H9 (cell line): Measurements from ENCODE around the gene RHBDD1. TPM values are rescaled to one million over a fixed set of nuclear protein-coding genes. Genes with fewer than 3 reads are reported as not detected.

Experiments used
- DNase-seq: peaks from one replicate; pipeline ENCODE4 v3.0.0-alpha.2; 2017
- H2AFZ ChIP-seq: one replicate; pipeline ENCODE4 v1.6.1; 2013; ENCODE audit warnings: mild to moderate bottlenecking, low read length, control low read depth, moderate library complexity
- H2AK5ac ChIP-seq: 2 replicates; pipeline ENCODE4 v1.6.1; 2013; ENCODE audit warnings: low read length, control low read depth, mixed read lengths; ENCODE audit not compliant: insufficient read length
- H2BK120ac ChIP-seq: one replicate; pipeline ENCODE4 v1.6.1; 2013; ENCODE audit warnings: low read depth, mild to moderate bottlenecking, low read length, control low read depth, inconsistent platforms; ENCODE audit not compliant: poor library complexity, severe bottlenecking
- H2BK12ac ChIP-seq: 2 replicates; pipeline ENCODE4 v1.6.1; 2013; ENCODE audit warnings: low read length, control low read depth, mixed read lengths, low read depth; ENCODE audit not compliant: insufficient read length
- H2BK15ac ChIP-seq: 2 replicates; pipeline ENCODE4 v1.6.1; 2013; ENCODE audit warnings: low read depth, low read length, control low read depth
- H2BK20ac ChIP-seq: one replicate; pipeline ENCODE4 v1.6.1; 2013; ENCODE audit warnings: low read depth, mild to moderate bottlenecking, low read length, control low read depth, inconsistent platforms; ENCODE audit not compliant: poor library complexity, severe bottlenecking
- H2BK5ac ChIP-seq: 2 replicates; pipeline ENCODE4 v1.6.1; 2013; ENCODE audit warnings: low read length, control low read depth, mixed read lengths; ENCODE audit not compliant: insufficient read length
- H3K14ac ChIP-seq: 2 replicates; pipeline ENCODE4 v1.6.1; 2013; ENCODE audit warnings: low read length, control low read depth; ENCODE audit not compliant: insufficient read depth
- H3K18ac ChIP-seq: 2 replicates; pipeline ENCODE4 v1.6.1; 2013; ENCODE audit warnings: low read depth, mild to moderate bottlenecking, mixed read lengths, low read length, control low read depth; ENCODE audit not compliant: insufficient read length
- H3K23ac ChIP-seq: 2 replicates; pipeline ENCODE4 v1.6.1; 2013; ENCODE audit warnings: low read length, control low read depth, mixed read lengths, low read depth; ENCODE audit not compliant: insufficient read length
- H3K23me2 ChIP-seq: 2 replicates; pipeline ENCODE4 v1.6.1; 2013; ENCODE audit warnings: low read depth, mild to moderate bottlenecking, mixed read lengths, low read length, control low read depth; ENCODE audit not compliant: insufficient read length, poor library complexity, severe bottlenecking
- H3K27ac ChIP-seq: 2 replicates; pipeline ENCODE4 v1.5.1; 2013; ENCODE audit warnings: low read length, control low read depth, mixed read lengths, low read depth; ENCODE audit not compliant: insufficient read length
- H3K27me3 ChIP-seq: 2 replicates; pipeline ENCODE4 v1.6.1; 2013; ENCODE audit warnings: low read length, control low read depth, inconsistent platforms; ENCODE audit not compliant: insufficient read depth
- H3K4ac ChIP-seq: 2 replicates; pipeline ENCODE4 v1.6.1; 2013; ENCODE audit warnings: low read depth, mild to moderate bottlenecking, control low read depth, inconsistent platforms, low read length, moderate library complexity
- H3K4me1 ChIP-seq: 2 replicates; pipeline ENCODE4 v1.6.1; 2013; ENCODE audit warnings: low read length, control low read depth, inconsistent platforms; ENCODE audit not compliant: insufficient read depth
- H3K4me2 ChIP-seq: 2 replicates; pipeline ENCODE4 v1.6.1; 2013; ENCODE audit warnings: low read length, control low read depth, mixed read lengths; ENCODE audit not compliant: insufficient read length, insufficient read depth
- H3K56ac ChIP-seq: 2 replicates; pipeline ENCODE4 v1.6.1; 2013; ENCODE audit warnings: low read depth, mild to moderate bottlenecking, mixed read lengths, low read length, control low read depth; ENCODE audit not compliant: insufficient read length
- H3K79me1 ChIP-seq: 2 replicates; pipeline ENCODE4 v1.6.1; 2013; ENCODE audit warnings: low read depth, mild to moderate bottlenecking, moderate library complexity, low read length, control low read depth, inconsistent platforms; ENCODE audit not compliant: insufficient read depth, poor library complexity, severe bottlenecking
- H3K79me2 ChIP-seq: 2 replicates; pipeline ENCODE4 v1.6.1; 2013; ENCODE audit warnings: low read length, control low read depth, inconsistent platforms; ENCODE audit not compliant: insufficient read depth
- H3K9ac ChIP-seq: 2 replicates; pipeline ENCODE4 v1.6.1; 2013; ENCODE audit warnings: low read length, control low read depth, mixed read lengths; ENCODE audit not compliant: insufficient read length; ENCODE audit errors: extremely low read depth
- H3K9me3 ChIP-seq: one replicate; pipeline ENCODE4 v1.6.1; 2013; ENCODE audit warnings: low read depth, low read length, inconsistent platforms; ENCODE audit not compliant: control insufficient read depth
- H3T11ph ChIP-seq: one replicate; pipeline ENCODE4 v1.6.1; 2013; ENCODE audit warnings: mild to moderate bottlenecking, low read length, control low read depth, inconsistent platforms
- H4K20me1 ChIP-seq: one replicate; pipeline ENCODE4 v1.6.1; 2013; ENCODE audit not compliant: control insufficient read depth, insufficient read length, insufficient read depth
- H4K5ac ChIP-seq: 2 replicates; pipeline ENCODE4 v1.6.1; 2013; ENCODE audit warnings: low read depth, mild to moderate bottlenecking, mixed read lengths, low read length, control low read depth; ENCODE audit not compliant: insufficient read length
- H4K8ac ChIP-seq: replicated peaks from 2 replicates; pipeline ENCODE4 v1.6.1; 2013; ENCODE audit warnings: low read length, control low read depth, mixed read lengths, low read depth; ENCODE audit not compliant: insufficient read length
- H4K91ac ChIP-seq: 2 replicates; pipeline ENCODE4 v1.6.1; 2013; ENCODE audit warnings: low read depth, mild to moderate bottlenecking, moderate library complexity, mixed read lengths, low read length, control low read depth; ENCODE audit not compliant: insufficient read length
- H3K27ac Mint-ChIP-seq, 3 experiments: 2 replicates in 2 of 3; 3 replicates in 1 of 3; pipeline ENCODE4 v1.8.0; 2020 to 2021; ENCODE audit warnings: mixed read lengths in 3 of 3, mild to moderate bottlenecking in 1 of 3, moderate library complexity in 1 of 3
- H3K27me3 Mint-ChIP-seq: 2 replicates; pipeline ENCODE4 v1.8.0; 2021; ENCODE audit warnings: low read depth, mild to moderate bottlenecking, moderate library complexity, mixed read lengths
- H3K36me3 Mint-ChIP-seq, 3 experiments: 2 replicates in 2 of 3; 3 replicates in 1 of 3; pipeline ENCODE4 v1.8.0; 2020 to 2021; ENCODE audit warnings: low read depth in 3 of 3, mixed read lengths in 3 of 3; ENCODE audit not compliant: insufficient read depth in 1 of 3
- H3K4me1 Mint-ChIP-seq, 2 experiments: 2 replicates each; pipeline ENCODE4 v1.8.0; 2020; ENCODE audit warnings: mixed read lengths in 2 of 2
- H3K4me3 Mint-ChIP-seq, 2 experiments: 2 replicates in 1 of 2; 3 replicates in 1 of 2; pipeline ENCODE4 v1.8.0; 2020 to 2021; ENCODE audit warnings: mild to moderate bottlenecking in 2 of 2, mixed read lengths in 2 of 2, moderate library complexity in 1 of 2
- H3K9me3 Mint-ChIP-seq, 2 experiments: 2 replicates in 1 of 2; 3 replicates in 1 of 2; pipeline ENCODE4 v1.8.0; 2020; ENCODE audit warnings: mild to moderate bottlenecking in 2 of 2, mixed read lengths in 2 of 2, moderate library complexity in 1 of 2
- CTCF ChIP-seq: fragments of 200-600 bp; sonication (generic); conservative IDR thresholded peaks from 3 replicates; pipeline ENCODE4 v1.8.0; 2021; ENCODE audit warnings: antibody characterized with exemption, mild to moderate bottlenecking
- WGBS: extraction: QIAGEN DNeasy Blood & Tissue Kit; methylation state at CpG from one replicate; pipeline ENCODE4 v1.1.7; 2013; ENCODE audit warnings: missing lambda C conversion rate, low lambda C conversion rate, mixed read lengths; ENCODE audit not compliant: insufficient read length; ENCODE audit errors: extremely low coverage; 5-methylcytosine and 5-hydroxymethylcytosine counted together
- total RNA-seq: library from RNA; stranded (reverse); gene quantifications from 2 replicates; pipeline ENCODE4 v1.2.1, GENCODE V29; 2021

Gene RHBDD1
- total RNA-seq, 1 experiment from 2014 or later, result 24.9 TPM

GRCh38 chr2:226847090-226847489, 11.2 kb downstream of the RHBDD1 start:
- no peak overlapping the region for H2BK12ac ChIP-seq
- TF ChIP-seq CTCF, result no peak
- H2BK120ac ChIP-seq, result no peak overlapping the region
- H3K36me3 Mint-ChIP-seq, result peaks cover 5 to 9% (median 5%) of the 10 kb centered on the region in 3 experiments
- H3T11ph ChIP-seq, result no peak overlapping the region
- no peak overlapping the region for H2AK5ac ChIP-seq
- H3K4ac ChIP-seq, result no peak overlapping the region
- H2BK5ac ChIP-seq, result no peak overlapping the region
- H3K4me2 ChIP-seq, result no peak overlapping the region
- no peak overlapping the region for H3K14ac ChIP-seq
- no peak overlapping the region for H4K8ac ChIP-seq
- no peaks in the 10 kb centered on the region for H3K79me1 ChIP-seq
- no peak overlapping the region for H2AFZ ChIP-seq
- no peak overlapping the region for H3K23ac ChIP-seq
- no peak overlapping the region for H2BK15ac ChIP-seq
- H3K4me1 Mint-ChIP-seq, result peaks cover 4% of the 10 kb centered on the region in 2 experiments; a peak in 3 of 4 replicates
- no peak overlapping the region for H3K27ac Mint-ChIP-seq
- H4K91ac ChIP-seq, result no peak overlapping the region
- no peaks in the 10 kb centered on the region for H3K27me3 ChIP-seq
- peaks cover 1 to 7% of the 10 kb centered on the region in 2 experiments; a peak in 2 of 5 replicates for H3K9me3 Mint-ChIP-seq
- no peak overlapping the region for H3K9ac ChIP-seq
- no peaks in the 10 kb centered on the region for H4K20me1 ChIP-seq
- H3K4me3 Mint-ChIP-seq, result no peak overlapping the region
- no peaks in the 10 kb centered on the region for H3K23me2 ChIP-seq
- no peak overlapping the region for H2BK20ac ChIP-seq
- no peaks in the 10 kb centered on the region for H3K79me2 ChIP-seq
- no CpG with 5 or more reads among the region's 1 CpG for WGBS
- DNase-seq, result no peak
- no peak overlapping the region for H3K56ac ChIP-seq
- H3K27ac ChIP-seq, result no peak overlapping the region
- H3K9me3 ChIP-seq, result no peaks in the 10 kb centered on the region
- H3K18ac ChIP-seq, result no peak overlapping the region
- no peak overlapping the region for H4K5ac ChIP-seq
- H3K27me3 Mint-ChIP-seq, result no peaks in the 10 kb centered on the region
- H3K4me1 ChIP-seq, result no peaks in the 10 kb centered on the region
